HCT116 (cell line): Measurements from ENCODE around the gene AKT3.

ENCODE experiments used
- POLR2AphosphoS5 ChIP-seq: IDR thresholded peaks from 2 replicates; pipeline ENCODE4 v1.6.1; 2011; ENCODE audit warnings: mild to moderate bottlenecking, low read depth, low read length, moderate library complexity
- SIN3A ChIP-seq: IDR thresholded peaks from 2 replicates; pipeline ENCODE4 v1.6.1; 2012; ENCODE audit warnings: low read depth

DNA sequence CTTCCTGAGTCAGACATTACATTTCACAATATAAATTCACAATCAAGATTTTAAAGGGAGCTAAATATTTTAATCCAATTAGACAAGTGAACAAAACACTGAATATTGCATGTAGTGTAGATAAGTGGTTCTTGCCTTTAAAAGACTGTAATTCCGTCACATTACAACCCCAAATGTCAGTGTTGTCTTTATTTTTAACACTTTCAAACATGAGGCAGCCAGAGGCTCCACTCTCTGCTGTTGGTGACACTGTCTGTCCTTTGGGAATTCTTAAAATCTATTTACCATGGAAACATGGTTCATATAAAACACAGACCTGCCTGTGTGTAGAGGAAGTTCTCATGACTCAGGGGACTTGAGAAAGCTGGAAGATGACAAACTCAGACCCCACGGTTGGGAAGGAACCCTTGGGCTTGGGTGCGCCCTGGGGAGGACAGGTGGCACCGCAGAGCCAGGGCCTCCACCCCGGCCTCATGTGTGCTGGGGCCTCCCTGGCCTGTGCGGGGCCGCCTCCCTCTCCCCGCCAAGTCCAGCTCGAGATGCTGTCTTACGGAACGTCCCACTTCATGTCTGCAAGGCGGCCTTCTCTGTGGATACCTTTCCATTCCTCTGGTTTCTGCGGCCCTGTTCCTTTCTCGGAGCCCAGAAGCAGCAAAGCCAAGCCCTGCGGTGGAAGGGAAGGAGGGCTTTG, 355.2 kb downstream of the AKT3 start:
- TF ChIP-seq SIN3A = no peak
- no peak for TF ChIP-seq POLR2AphosphoS5
